ENCODE results near the gene GABRR3. TPM values are rescaled to one million over a fixed set of nuclear protein-coding genes. Genes with fewer than 3 reads are reported as not detected.

GABRR3 gene
- total RNA-seq: not detected

GRCh38 chr3:98035208-98035607 lies at the start of gene GABRR3:
Gene GABRR3 (minus strand): TSS chr3:98035315. CDS start chr3:98034987, 328 bp downstream.
- no peak for DNase-seq

- no peak for DNase-seq
Measured at GRCh38 chr3:98073486-98073885, 38.4 kb upstream of the GABRR3 start.

- no peak for DNase-seq
Measured at GRCh38 chr3:98070840-98071239, 35.7 kb upstream of the GABRR3 start.

- DNase-seq: no peak
Measured at GRCh38 chr3:98068824-98069223, 33.7 kb upstream of the GABRR3 start.

- DNase-seq: no peak
Measured at GRCh38 chr3:98058244-98058960, 23.3 kb upstream of the GABRR3 start.

- no peak for DNase-seq
Measured at GRCh38 chr3:98057631-98058030, 22.5 kb upstream of the GABRR3 start.

- DNase-seq: no peak
Measured at GRCh38 chr3:98056035-98056434, 20.9 kb upstream of the GABRR3 start.

GRCh38 chr3:98049271-98049670 lies 14.2 kb upstream of the GABRR3 start:
- no peak for DNase-seq

GRCh38 chr3:98048586-98048985 lies 13.5 kb upstream of the GABRR3 start:
- no peak for DNase-seq

- no peak for DNase-seq
Measured at GRCh38 chr3:98041350-98041749, 6.2 kb upstream of the GABRR3 start.

- peak; percentile 85 for DNase-seq
Measured at GRCh38 chr3:98039322-98040024, 4.4 kb upstream of the GABRR3 start.

- no peak for DNase-seq
Measured at GRCh38 chr3:98038876-98039275, 3.8 kb upstream of the GABRR3 start.

- DNase-seq: no peak
Measured at GRCh38 chr3:98038286-98038685, 3.2 kb upstream of the GABRR3 start.

GRCh38 chr3:98034486-98034885 lies 629 bp downstream of the GABRR3 start:
- DNase-seq: no peak

GRCh38 chr3:98034036-98034435 lies 1.1 kb downstream of the GABRR3 start:
- no peak for DNase-seq

GRCh38 chr3:98032904-98033303 lies 2.2 kb downstream of the GABRR3 start:
- DNase-seq: no peak

- DNase-seq: no peak
Measured at GRCh38 chr3:98032265-98032664, 2.9 kb downstream of the GABRR3 start.

- no peak for DNase-seq
Measured at GRCh38 chr3:98029083-98029482, 6.0 kb downstream of the GABRR3 start.

- no peak for DNase-seq
Measured at GRCh38 chr3:98027085-98027446, 8.0 kb downstream of the GABRR3 start.

- DNase-seq: no peak
Measured at GRCh38 chr3:98026425-98027084, 8.6 kb downstream of the GABRR3 start.

GRCh38 chr3:98025392-98025945 lies 9.6 kb downstream of the GABRR3 start:
- DNase-seq: no peak

GRCh38 chr3:98022978-98023820 lies 11.9 kb downstream of the GABRR3 start:
- DNase-seq: peak; percentile 79

Measured in skin of body (tissue), 2 donors.